H9 (cell line): ENCODE measurements around the gene PRR23E. TPM values are rescaled to one million over a fixed set of nuclear protein-coding genes. Genes with fewer than 3 reads are reported as not detected.

Experiments
- DNase-seq: peaks from one replicate; pipeline ENCODE4 v3.0.0-alpha.2; 2017
- H2AFZ ChIP-seq: one replicate; pipeline ENCODE4 v1.6.1; 2013; ENCODE audit warnings: mild to moderate bottlenecking, low read length, control low read depth, moderate library complexity
- H2AK5ac ChIP-seq: 2 replicates; pipeline ENCODE4 v1.6.1; 2013; ENCODE audit warnings: low read length, control low read depth, mixed read lengths; ENCODE audit not compliant: insufficient read length
- H2BK120ac ChIP-seq: one replicate; pipeline ENCODE4 v1.6.1; 2013; ENCODE audit warnings: low read depth, mild to moderate bottlenecking, low read length, control low read depth, inconsistent platforms; ENCODE audit not compliant: poor library complexity, severe bottlenecking
- H2BK12ac ChIP-seq: 2 replicates; pipeline ENCODE4 v1.6.1; 2013; ENCODE audit warnings: low read length, control low read depth, mixed read lengths, low read depth; ENCODE audit not compliant: insufficient read length
- H2BK15ac ChIP-seq: 2 replicates; pipeline ENCODE4 v1.6.1; 2013; ENCODE audit warnings: low read depth, low read length, control low read depth
- H2BK20ac ChIP-seq: one replicate; pipeline ENCODE4 v1.6.1; 2013; ENCODE audit warnings: low read depth, mild to moderate bottlenecking, low read length, control low read depth, inconsistent platforms; ENCODE audit not compliant: poor library complexity, severe bottlenecking
- H2BK5ac ChIP-seq: 2 replicates; pipeline ENCODE4 v1.6.1; 2013; ENCODE audit warnings: low read length, control low read depth, mixed read lengths; ENCODE audit not compliant: insufficient read length
- H3K14ac ChIP-seq: 2 replicates; pipeline ENCODE4 v1.6.1; 2013; ENCODE audit warnings: low read length, control low read depth; ENCODE audit not compliant: insufficient read depth
- H3K18ac ChIP-seq: 2 replicates; pipeline ENCODE4 v1.6.1; 2013; ENCODE audit warnings: low read depth, mild to moderate bottlenecking, mixed read lengths, low read length, control low read depth; ENCODE audit not compliant: insufficient read length
- H3K23ac ChIP-seq: 2 replicates; pipeline ENCODE4 v1.6.1; 2013; ENCODE audit warnings: low read length, control low read depth, mixed read lengths, low read depth; ENCODE audit not compliant: insufficient read length
- H3K23me2 ChIP-seq: 2 replicates; pipeline ENCODE4 v1.6.1; 2013; ENCODE audit warnings: low read depth, mild to moderate bottlenecking, mixed read lengths, low read length, control low read depth; ENCODE audit not compliant: insufficient read length, poor library complexity, severe bottlenecking
- H3K27ac ChIP-seq: 2 replicates; pipeline ENCODE4 v1.5.1; 2013; ENCODE audit warnings: low read length, control low read depth, mixed read lengths, low read depth; ENCODE audit not compliant: insufficient read length
- H3K27me3 ChIP-seq: 2 replicates; pipeline ENCODE4 v1.6.1; 2013; ENCODE audit warnings: low read length, control low read depth, inconsistent platforms; ENCODE audit not compliant: insufficient read depth
- H3K4ac ChIP-seq: 2 replicates; pipeline ENCODE4 v1.6.1; 2013; ENCODE audit warnings: low read depth, mild to moderate bottlenecking, control low read depth, inconsistent platforms, low read length, moderate library complexity
- H3K4me1 ChIP-seq: 2 replicates; pipeline ENCODE4 v1.6.1; 2013; ENCODE audit warnings: low read length, control low read depth, inconsistent platforms; ENCODE audit not compliant: insufficient read depth
- H3K4me2 ChIP-seq: 2 replicates; pipeline ENCODE4 v1.6.1; 2013; ENCODE audit warnings: low read length, control low read depth, mixed read lengths; ENCODE audit not compliant: insufficient read length, insufficient read depth
- H3K56ac ChIP-seq: 2 replicates; pipeline ENCODE4 v1.6.1; 2013; ENCODE audit warnings: low read depth, mild to moderate bottlenecking, mixed read lengths, low read length, control low read depth; ENCODE audit not compliant: insufficient read length
- H3K79me1 ChIP-seq: 2 replicates; pipeline ENCODE4 v1.6.1; 2013; ENCODE audit warnings: low read depth, mild to moderate bottlenecking, moderate library complexity, low read length, control low read depth, inconsistent platforms; ENCODE audit not compliant: insufficient read depth, poor library complexity, severe bottlenecking
- H3K79me2 ChIP-seq: 2 replicates; pipeline ENCODE4 v1.6.1; 2013; ENCODE audit warnings: low read length, control low read depth, inconsistent platforms; ENCODE audit not compliant: insufficient read depth
- H3K9ac ChIP-seq: 2 replicates; pipeline ENCODE4 v1.6.1; 2013; ENCODE audit warnings: low read length, control low read depth, mixed read lengths; ENCODE audit not compliant: insufficient read length; ENCODE audit errors: extremely low read depth
- H3K9me3 ChIP-seq: one replicate; pipeline ENCODE4 v1.6.1; 2013; ENCODE audit warnings: low read depth, low read length, inconsistent platforms; ENCODE audit not compliant: control insufficient read depth
- H3T11ph ChIP-seq: one replicate; pipeline ENCODE4 v1.6.1; 2013; ENCODE audit warnings: mild to moderate bottlenecking, low read length, control low read depth, inconsistent platforms
- H4K20me1 ChIP-seq: one replicate; pipeline ENCODE4 v1.6.1; 2013; ENCODE audit not compliant: control insufficient read depth, insufficient read length, insufficient read depth
- H4K5ac ChIP-seq: 2 replicates; pipeline ENCODE4 v1.6.1; 2013; ENCODE audit warnings: low read depth, mild to moderate bottlenecking, mixed read lengths, low read length, control low read depth; ENCODE audit not compliant: insufficient read length
- H4K8ac ChIP-seq: replicated peaks from 2 replicates; pipeline ENCODE4 v1.6.1; 2013; ENCODE audit warnings: low read length, control low read depth, mixed read lengths, low read depth; ENCODE audit not compliant: insufficient read length
- H4K91ac ChIP-seq: 2 replicates; pipeline ENCODE4 v1.6.1; 2013; ENCODE audit warnings: low read depth, mild to moderate bottlenecking, moderate library complexity, mixed read lengths, low read length, control low read depth; ENCODE audit not compliant: insufficient read length
- H3K27ac Mint-ChIP-seq, 3 experiments: 2 replicates in 2 of 3; 3 replicates in 1 of 3; pipeline ENCODE4 v1.8.0; 2020 to 2021; ENCODE audit warnings: mixed read lengths in 3 of 3, mild to moderate bottlenecking in 1 of 3, moderate library complexity in 1 of 3
- H3K27me3 Mint-ChIP-seq: 2 replicates; pipeline ENCODE4 v1.8.0; 2021; ENCODE audit warnings: low read depth, mild to moderate bottlenecking, moderate library complexity, mixed read lengths
- H3K36me3 Mint-ChIP-seq, 3 experiments: 2 replicates in 2 of 3; 3 replicates in 1 of 3; pipeline ENCODE4 v1.8.0; 2020 to 2021; ENCODE audit warnings: low read depth in 3 of 3, mixed read lengths in 3 of 3; ENCODE audit not compliant: insufficient read depth in 1 of 3
- H3K4me1 Mint-ChIP-seq, 2 experiments: 2 replicates each; pipeline ENCODE4 v1.8.0; 2020; ENCODE audit warnings: mixed read lengths in 2 of 2
- H3K4me3 Mint-ChIP-seq, 2 experiments: 2 replicates in 1 of 2; 3 replicates in 1 of 2; pipeline ENCODE4 v1.8.0; 2020 to 2021; ENCODE audit warnings: mild to moderate bottlenecking in 2 of 2, mixed read lengths in 2 of 2, moderate library complexity in 1 of 2
- H3K9me3 Mint-ChIP-seq, 2 experiments: 2 replicates in 1 of 2; 3 replicates in 1 of 2; pipeline ENCODE4 v1.8.0; 2020; ENCODE audit warnings: mild to moderate bottlenecking in 2 of 2, mixed read lengths in 2 of 2, moderate library complexity in 1 of 2
- WGBS: extraction: QIAGEN DNeasy Blood & Tissue Kit; methylation state at CpG from one replicate; pipeline ENCODE4 v1.1.7; 2013; ENCODE audit warnings: missing lambda C conversion rate, low lambda C conversion rate, mixed read lengths; ENCODE audit not compliant: insufficient read length; ENCODE audit errors: extremely low coverage; 5-methylcytosine and 5-hydroxymethylcytosine counted together
- total RNA-seq: library from RNA; stranded (reverse); gene quantifications from 2 replicates; pipeline ENCODE4 v1.2.1, GENCODE V29; 2021
- TF ChIP-seq, protein P1 (sequence below): fragments of 200-600 bp; sonication (generic); conservative IDR thresholded peaks from 3 replicates; pipeline ENCODE4 v1.8.0; 2021; ENCODE audit warnings: antibody characterized with exemption, mild to moderate bottlenecking

PRR23E gene
- total RNA-seq, 1 experiment from 2014 or later, result not detected

DNA sequence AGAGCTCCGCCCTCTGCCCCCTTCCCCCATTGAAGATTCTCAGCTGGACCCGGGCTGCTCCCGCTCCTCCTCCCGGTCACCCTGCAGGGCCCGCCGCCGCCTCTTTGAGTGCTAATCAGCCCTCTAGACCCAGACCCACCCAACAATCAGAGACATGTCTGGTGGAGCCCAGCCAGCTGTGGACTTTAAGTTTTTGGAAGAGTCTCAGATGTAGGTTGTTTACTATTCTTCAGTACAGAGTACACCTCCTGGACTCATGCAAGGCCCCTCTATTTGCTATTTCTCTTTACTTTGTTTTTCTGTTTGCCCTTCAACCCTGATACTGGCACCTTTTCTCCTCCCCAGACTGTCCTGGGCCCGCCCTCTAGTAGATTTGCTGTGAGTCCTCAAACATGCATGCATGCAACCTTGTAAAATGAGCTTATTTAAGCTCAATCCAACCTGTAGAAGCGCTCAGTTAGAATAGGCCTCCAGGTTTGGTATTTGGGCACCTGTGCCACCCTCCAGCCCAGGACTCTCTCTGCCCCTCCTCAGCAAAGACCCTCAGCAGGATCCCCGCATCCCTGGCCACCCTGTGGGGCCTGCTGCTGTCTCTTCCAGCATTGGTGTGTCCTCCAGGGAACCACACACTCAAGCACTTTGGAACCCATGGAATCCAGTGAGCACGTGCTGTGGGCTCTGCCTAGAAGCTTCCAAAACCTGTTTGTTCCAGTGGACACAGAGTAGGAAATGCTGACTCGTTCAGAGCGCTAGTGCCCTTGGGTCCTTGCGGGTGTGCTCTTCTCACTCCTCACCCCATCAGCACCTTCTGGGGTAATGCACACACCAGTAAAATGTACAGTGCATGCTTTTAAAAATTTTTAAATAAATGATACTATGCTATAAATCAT, 4.6 kb downstream of the PRR23E start:
- Histone ChIP-seq H3K14ac (peak overlapping the region; percentile 53; the same call in 1 of the 2 replicates), H3K4ac (no peak overlapping the region), H3K56ac (no peak overlapping the region), H3K4me1 (no peaks in the 10 kb centered on the region), H4K8ac (no peak overlapping the region), H3K23me2 (no peaks in the 10 kb centered on the region), H3K9ac (no peak overlapping the region), H2BK120ac (no peak overlapping the region), H3K79me1 (no peaks in the 10 kb centered on the region), H3K4me2 (no peak overlapping the region), H3K79me2 (no peaks in the 10 kb centered on the region), H3K9me3 (no peaks in the 10 kb centered on the region), H2BK15ac (no peak overlapping the region), H3K27me3 (no peaks in the 10 kb centered on the region), H2BK5ac (no peak overlapping the region), H4K5ac (no peak overlapping the region), H4K91ac (no peak overlapping the region), H3K23ac (no peak overlapping the region), H4K20me1 (no peaks in the 10 kb centered on the region), H2BK20ac (no peak overlapping the region), H3K18ac (no peak overlapping the region), H3K27ac (no peak overlapping the region), H2AK5ac (no peak overlapping the region), H2AFZ (no peak overlapping the region), H2BK12ac (no peak overlapping the region), H3T11ph (no peak overlapping the region)
- peak; percentile 41 for DNase-seq
- Mint-ChIP-seq H3K27me3 (peaks cover 16% of the 10 kb centered on the region), H3K36me3 (no peaks in the 10 kb centered on the region), H3K9me3 (peaks cover 0 to 4% of the 10 kb centered on the region in 2 experiments; a peak in 2 of 5 replicates), H3K4me1 (peaks cover 6 to 9% of the 10 kb centered on the region in 2 experiments), H3K4me3 (no peak overlapping the region; a peak in 1 of 5 replicates), H3K27ac (peak overlapping the region in 1 of 3 experiments; percentile 83; a peak in 1 of 7 replicates)
- no CpG with 5 or more reads among the region's 14 CpGs for WGBS
- TF ChIP-seq, protein P1, sequence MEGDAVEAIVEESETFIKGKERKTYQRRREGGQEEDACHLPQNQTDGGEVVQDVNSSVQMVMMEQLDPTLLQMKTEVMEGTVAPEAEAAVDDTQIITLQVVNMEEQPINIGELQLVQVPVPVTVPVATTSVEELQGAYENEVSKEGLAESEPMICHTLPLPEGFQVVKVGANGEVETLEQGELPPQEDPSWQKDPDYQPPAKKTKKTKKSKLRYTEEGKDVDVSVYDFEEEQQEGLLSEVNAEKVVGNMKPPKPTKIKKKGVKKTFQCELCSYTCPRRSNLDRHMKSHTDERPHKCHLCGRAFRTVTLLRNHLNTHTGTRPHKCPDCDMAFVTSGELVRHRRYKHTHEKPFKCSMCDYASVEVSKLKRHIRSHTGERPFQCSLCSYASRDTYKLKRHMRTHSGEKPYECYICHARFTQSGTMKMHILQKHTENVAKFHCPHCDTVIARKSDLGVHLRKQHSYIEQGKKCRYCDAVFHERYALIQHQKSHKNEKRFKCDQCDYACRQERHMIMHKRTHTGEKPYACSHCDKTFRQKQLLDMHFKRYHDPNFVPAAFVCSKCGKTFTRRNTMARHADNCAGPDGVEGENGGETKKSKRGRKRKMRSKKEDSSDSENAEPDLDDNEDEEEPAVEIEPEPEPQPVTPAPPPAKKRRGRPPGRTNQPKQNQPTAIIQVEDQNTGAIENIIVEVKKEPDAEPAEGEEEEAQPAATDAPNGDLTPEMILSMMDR, result no peak
